WTC11 (cell line): ENCODE results near the gene RS1. TPM values are rescaled to one million over a fixed set of nuclear protein-coding genes. Genes with fewer than 3 reads are reported as not detected.

Source experiments
- ATAC-seq: fragments of 200-7000 bp; cut with Tn5 transposase; 2 replicates; pipeline ENCODE4 v1.10.0; 2021; ENCODE audit warnings: mild to moderate bottlenecking, moderate library complexity
- CTCF ChIA-PET: fragments of 300-600 bp; sonication (Branson Sonifier 250); formaldehyde crosslinking; loops from one replicate; lab custom pipeline; 2021; ENCODE audit warnings: antibody characterized with exemption; lab: Charles Lee
- POLR2A ChIA-PET: fragments of 350-600 bp; sonication (Branson Sonifier 250); formaldehyde crosslinking; loops from one replicate; lab custom pipeline; 2021; ENCODE audit warnings: antibody characterized with exemption; lab: Charles Lee
- DNase-seq: peaks from one replicate; pipeline ENCODE4 v3.0.0; 2021; ENCODE audit warnings: low spot score
- H3K27ac Mint-ChIP-seq: 2 replicates; pipeline ENCODE4 v1.8.0; 2021; ENCODE audit warnings: mixed read lengths
- H3K27me3 Mint-ChIP-seq: 2 replicates; pipeline ENCODE4 v1.8.0; 2021; ENCODE audit warnings: low read depth, mild to moderate bottlenecking, moderate library complexity, mixed read lengths
- H3K36me3 Mint-ChIP-seq: 2 replicates; pipeline ENCODE4 v1.8.0; 2021; ENCODE audit warnings: mixed read lengths
- H3K4me1 Mint-ChIP-seq: 2 replicates; pipeline ENCODE4 v1.8.0; 2022; ENCODE audit warnings: mixed read lengths
- H3K4me3 Mint-ChIP-seq: 2 replicates; pipeline ENCODE4 v1.8.0; 2021; ENCODE audit warnings: mild to moderate bottlenecking, moderate library complexity, mixed read lengths
- H3K9me3 Mint-ChIP-seq: 2 replicates; pipeline ENCODE4 v1.8.0; 2021; ENCODE audit warnings: mixed read lengths
- CBFB ChIP-seq: sonication (generic); formaldehyde crosslinking; IDR thresholded peaks from 2 replicates; pipeline ENCODE4 v1.8.1; 2022; ENCODE audit warnings: mild to moderate bottlenecking, low read depth, missing genetic modification reagents
- CREM ChIP-seq: sonication (generic); formaldehyde crosslinking; IDR thresholded peaks from 2 replicates; pipeline ENCODE4 v1.8.1; 2022; ENCODE audit warnings: mild to moderate bottlenecking, missing genetic modification reagents, moderate library complexity
- ETV6 ChIP-seq: sonication (generic); formaldehyde crosslinking; IDR thresholded peaks from 2 replicates; pipeline ENCODE4 v1.8.1; 2022; ENCODE audit warnings: mild to moderate bottlenecking, missing genetic modification reagents
- FOXJ3 ChIP-seq: sonication (generic); formaldehyde crosslinking; IDR thresholded peaks from 2 replicates; pipeline ENCODE4 v1.9.0; 2021; ENCODE audit warnings: missing genetic modification reagents, mild to moderate bottlenecking, borderline replicate concordance
- MXD4 ChIP-seq: fragments of 250-450 bp; sonication (Bioruptor Pico); IDR thresholded peaks from 2 replicates; pipeline ENCODE4 v1.8.0; 2021; ENCODE audit warnings: mild to moderate bottlenecking, moderate library complexity, borderline replicate concordance
- NR3C1 ChIP-seq: sonication (generic); formaldehyde crosslinking; conservative IDR thresholded peaks from 2 replicates; pipeline ENCODE4 v1.8.1; 2023; ENCODE audit warnings: low read depth, mild to moderate bottlenecking, missing genetic modification reagents
- PRRX2 ChIP-seq: fragments of 250-450 bp; sonication (Bioruptor Pico); IDR thresholded peaks from 2 replicates; pipeline ENCODE4 v1.8.0; 2021; ENCODE audit warnings: mild to moderate bottlenecking
- SMAD3 ChIP-seq: sonication (generic); formaldehyde crosslinking; IDR thresholded peaks from 2 replicates; pipeline ENCODE4 v1.8.0; 2022; ENCODE audit warnings: missing genetic modification reagents, mild to moderate bottlenecking, borderline replicate concordance
- SOX15 ChIP-seq: fragments of 250-450 bp; sonication (Bioruptor Pico); IDR thresholded peaks from 2 replicates; pipeline ENCODE4 v1.9.0; 2021; ENCODE audit warnings: mild to moderate bottlenecking
- SP1 ChIP-seq: sonication (generic); formaldehyde crosslinking; conservative IDR thresholded peaks from 2 replicates; pipeline ENCODE4 v1.8.1; 2022; ENCODE audit warnings: missing genetic modification reagents
- TEAD1 ChIP-seq: sonication (generic); formaldehyde crosslinking; IDR thresholded peaks from 2 replicates; pipeline ENCODE4 v1.8.0; 2022; ENCODE audit warnings: mild to moderate bottlenecking, missing genetic modification reagents
- ZNF263 ChIP-seq: sonication (generic); formaldehyde crosslinking; IDR thresholded peaks from 2 replicates; pipeline ENCODE4 v1.8.1; 2022; ENCODE audit warnings: low read depth, mild to moderate bottlenecking, moderate library complexity, missing genetic modification reagents
- ZNF396 ChIP-seq: fragments of 250-450 bp; sonication (Bioruptor Pico); IDR thresholded peaks from 2 replicates; pipeline ENCODE4 v1.8.0; 2021; ENCODE audit warnings: mild to moderate bottlenecking, moderate library complexity, borderline replicate concordance
- total RNA-seq: library from RNA; stranded (reverse); gene quantifications from 3 replicates; pipeline ENCODE4 v1.2.3, GENCODE V29; 2021
- TF ChIP-seq, protein P1 (sequence below): sonication (generic); formaldehyde crosslinking; IDR thresholded peaks from 2 replicates; pipeline ENCODE4 v1.8.1; 2022; ENCODE audit warnings: mild to moderate bottlenecking, moderate library complexity, missing genetic modification reagents
- TF ChIP-seq, protein P2 (sequence below): sonication (generic); formaldehyde crosslinking; IDR thresholded peaks from 2 replicates; pipeline ENCODE4 v1.8.1; 2023; ENCODE audit warnings: mild to moderate bottlenecking, missing genetic modification reagents, moderate library complexity
- TF ChIP-seq, protein P3 (sequence below): sonication (generic); formaldehyde crosslinking; IDR thresholded peaks from 2 replicates; pipeline ENCODE4 v1.8.0; 2022; ENCODE audit warnings: missing genetic modification reagents
- TF ChIP-seq, protein P4 (sequence below): sonication (generic); formaldehyde crosslinking; IDR thresholded peaks from 2 replicates; pipeline ENCODE4 v1.8.1; 2023; ENCODE audit warnings: mild to moderate bottlenecking, missing genetic modification reagents
- TF ChIP-seq, protein P5 (sequence below): fragments of 250-450 bp; sonication (Bioruptor Pico); IDR thresholded peaks from 2 replicates; pipeline ENCODE4 v2.1.2; 2022; ENCODE audit warnings: mild to moderate bottlenecking, moderate library complexity
- TF ChIP-seq, protein P6 (sequence below): sonication (generic); formaldehyde crosslinking; conservative IDR thresholded peaks from 2 replicates; pipeline ENCODE4 v1.8.1; 2022; ENCODE audit warnings: mild to moderate bottlenecking, missing genetic modification reagents
- TF ChIP-seq, protein P7 (sequence below): sonication (generic); formaldehyde crosslinking; IDR thresholded peaks from 2 replicates; pipeline ENCODE4 v1.8.1; 2023; ENCODE audit warnings: mild to moderate bottlenecking, missing genetic modification reagents

Gene RS1
- total RNA-seq, 1 experiment from 2014 or later, result not detected

DNA sequence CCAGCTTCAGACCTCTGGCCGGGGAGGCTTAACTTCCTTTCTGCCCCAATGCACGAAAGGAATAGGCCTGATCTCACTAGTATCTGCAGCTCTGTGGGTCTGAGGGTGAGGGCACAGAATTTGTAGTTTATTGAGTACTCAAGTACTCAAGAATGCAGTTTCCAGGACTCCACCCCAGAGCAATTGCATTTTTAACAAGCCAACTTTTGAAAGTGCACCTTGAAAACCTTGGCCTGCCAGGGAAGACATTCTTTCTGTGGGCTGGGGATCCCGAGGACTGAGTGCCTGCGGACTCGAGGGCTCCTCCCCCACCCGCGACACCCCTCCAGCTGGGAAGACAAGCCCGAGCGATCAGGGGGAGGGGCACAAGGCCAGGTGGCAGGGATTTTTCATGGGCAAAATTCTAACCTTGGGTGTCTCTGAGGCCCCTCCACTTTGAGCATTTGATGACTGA, 22.4 kb downstream of the RS1 start:
- DNase-seq, result peak; percentile 21
- no peaks in the 10 kb centered on the region for H3K9me3 Mint-ChIP-seq
- ATAC-seq, result peak; percentile 75
- POLR2A ChIA-PET, result no interaction called here
- H3K4me1 Mint-ChIP-seq, result peaks cover 19% of the 10 kb centered on the region
- CTCF ChIA-PET, result interaction anchor here (0.7 to 2.0 kb wide), 5 partner anchors 9 to 228 kb away, joined by 3 to 8 read pairs (median 4); no protein-coding TSS in a partner anchor
- H3K4me3 Mint-ChIP-seq, result peak overlapping the region; percentile 54; the same call in 1 of the 2 replicates
- no peak overlapping the region for H3K27ac Mint-ChIP-seq
- H3K27me3 Mint-ChIP-seq, result no peaks in the 10 kb centered on the region; the same call in 1 of the 2 replicates
- H3K36me3 Mint-ChIP-seq, result no peaks in the 10 kb centered on the region
- TF ChIP-seq CBFB (CRISPR knock-in tag) (no peak), MXD4 (no peak), NR3C1 (CRISPR knock-in tag) (no peak), SP1 (no peak)
- TF ChIP-seq, protein P1, sequence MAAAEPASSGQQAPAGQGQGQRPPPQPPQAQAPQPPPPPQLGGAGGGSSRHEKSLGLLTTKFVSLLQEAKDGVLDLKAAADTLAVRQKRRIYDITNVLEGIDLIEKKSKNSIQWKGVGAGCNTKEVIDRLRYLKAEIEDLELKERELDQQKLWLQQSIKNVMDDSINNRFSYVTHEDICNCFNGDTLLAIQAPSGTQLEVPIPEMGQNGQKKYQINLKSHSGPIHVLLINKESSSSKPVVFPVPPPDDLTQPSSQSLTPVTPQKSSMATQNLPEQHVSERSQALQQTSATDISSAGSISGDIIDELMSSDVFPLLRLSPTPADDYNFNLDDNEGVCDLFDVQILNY, result no peak

DNA sequence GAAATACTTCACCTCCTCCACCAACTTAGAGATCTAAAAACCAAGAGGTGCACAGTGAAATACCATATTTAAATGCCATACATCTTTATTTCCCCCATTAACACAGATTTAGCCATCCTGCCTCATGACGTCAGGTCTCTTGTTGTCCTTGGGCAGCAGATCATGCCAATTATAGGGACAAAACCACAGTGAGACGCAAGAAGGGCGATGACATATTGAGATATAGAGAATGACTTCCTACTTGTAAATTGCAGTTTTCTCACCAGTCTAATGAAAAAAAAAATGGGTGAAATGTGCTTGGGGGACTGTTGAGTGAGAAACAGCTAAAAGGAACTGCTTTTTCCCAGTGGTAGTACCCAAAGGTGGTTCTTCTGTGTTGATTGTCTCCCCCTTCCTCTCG, 24.3 kb downstream of the RS1 start:
- ChIA-PET POLR2A (no interaction called here), CTCF (no interaction called here)
- Mint-ChIP-seq H3K27me3 (no peaks in the 10 kb centered on the region; the same call in 1 of the 2 replicates), H3K27ac (no peak overlapping the region), H3K9me3 (no peaks in the 10 kb centered on the region), H3K4me3 (no peak overlapping the region), H3K36me3 (no peaks in the 10 kb centered on the region), H3K4me1 (peaks cover 19% of the 10 kb centered on the region)
- ATAC-seq (no peak), DNase-seq (no peak)
- TF ChIP-seq ZNF263 (CRISPR knock-in tag) (no peak), FOXJ3 (CRISPR knock-in tag) (no peak), SMAD3 (CRISPR knock-in tag) (no peak), CREM (CRISPR knock-in tag) (no peak)
- TF ChIP-seq, protein P2, sequence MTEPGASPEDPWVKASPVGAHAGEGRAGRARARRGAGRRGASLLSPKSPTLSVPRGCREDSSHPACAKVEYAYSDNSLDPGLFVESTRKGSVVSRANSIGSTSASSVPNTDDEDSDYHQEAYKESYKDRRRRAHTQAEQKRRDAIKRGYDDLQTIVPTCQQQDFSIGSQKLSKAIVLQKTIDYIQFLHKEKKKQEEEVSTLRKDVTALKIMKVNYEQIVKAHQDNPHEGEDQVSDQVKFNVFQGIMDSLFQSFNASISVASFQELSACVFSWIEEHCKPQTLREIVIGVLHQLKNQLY (CRISPR knock-in tag), result no peak

DNA sequence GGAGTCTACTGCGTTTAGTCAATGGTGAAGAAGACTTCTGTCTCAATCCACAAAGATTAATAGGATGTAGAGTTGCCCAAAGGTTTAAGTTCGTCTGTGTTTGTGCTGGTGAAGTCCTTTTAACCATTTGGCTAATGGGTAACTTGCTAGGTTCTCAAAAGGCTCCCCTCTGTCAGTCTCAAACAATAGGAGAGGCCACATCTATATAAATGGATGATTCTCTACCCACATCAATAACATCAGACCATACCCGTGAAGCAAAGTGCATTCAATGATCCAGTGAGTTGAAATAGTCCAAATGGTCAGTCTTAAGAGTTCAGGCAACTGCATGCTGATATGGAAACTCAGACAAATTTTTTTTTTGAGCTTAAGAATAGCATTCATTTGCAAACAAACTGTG, 28.1 kb downstream of the RS1 start:
- ATAC-seq, result no peak
- H3K4me3 Mint-ChIP-seq, result no peak overlapping the region
- ChIA-PET CTCF (no interaction called here), POLR2A (no interaction called here)
- H3K27ac Mint-ChIP-seq, result no peak overlapping the region
- no peaks in the 10 kb centered on the region; the same call in 1 of the 2 replicates for H3K27me3 Mint-ChIP-seq
- H3K4me1 Mint-ChIP-seq, result peaks cover 15% of the 10 kb centered on the region
- TF ChIP-seq, protein P3, sequence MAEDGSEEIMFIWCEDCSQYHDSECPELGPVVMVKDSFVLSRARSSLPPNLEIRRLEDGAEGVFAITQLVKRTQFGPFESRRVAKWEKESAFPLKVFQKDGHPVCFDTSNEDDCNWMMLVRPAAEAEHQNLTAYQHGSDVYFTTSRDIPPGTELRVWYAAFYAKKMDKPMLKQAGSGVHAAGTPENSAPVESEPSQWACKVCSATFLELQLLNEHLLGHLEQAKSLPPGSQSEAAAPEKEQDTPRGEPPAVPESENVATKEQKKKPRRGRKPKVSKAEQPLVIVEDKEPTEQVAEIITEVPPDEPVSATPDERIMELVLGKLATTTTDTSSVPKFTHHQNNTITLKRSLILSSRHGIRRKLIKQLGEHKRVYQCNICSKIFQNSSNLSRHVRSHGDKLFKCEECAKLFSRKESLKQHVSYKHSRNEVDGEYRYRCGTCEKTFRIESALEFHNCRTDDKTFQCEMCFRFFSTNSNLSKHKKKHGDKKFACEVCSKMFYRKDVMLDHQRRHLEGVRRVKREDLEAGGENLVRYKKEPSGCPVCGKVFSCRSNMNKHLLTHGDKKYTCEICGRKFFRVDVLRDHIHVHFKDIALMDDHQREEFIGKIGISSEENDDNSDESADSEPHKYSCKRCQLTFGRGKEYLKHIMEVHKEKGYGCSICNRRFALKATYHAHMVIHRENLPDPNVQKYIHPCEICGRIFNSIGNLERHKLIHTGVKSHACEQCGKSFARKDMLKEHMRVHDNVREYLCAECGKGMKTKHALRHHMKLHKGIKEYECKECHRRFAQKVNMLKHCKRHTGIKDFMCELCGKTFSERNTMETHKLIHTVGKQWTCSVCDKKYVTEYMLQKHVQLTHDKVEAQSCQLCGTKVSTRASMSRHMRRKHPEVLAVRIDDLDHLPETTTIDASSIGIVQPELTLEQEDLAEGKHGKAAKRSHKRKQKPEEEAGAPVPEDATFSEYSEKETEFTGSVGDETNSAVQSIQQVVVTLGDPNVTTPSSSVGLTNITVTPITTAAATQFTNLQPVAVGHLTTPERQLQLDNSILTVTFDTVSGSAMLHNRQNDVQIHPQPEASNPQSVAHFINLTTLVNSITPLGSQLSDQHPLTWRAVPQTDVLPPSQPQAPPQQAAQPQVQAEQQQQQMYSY (CRISPR knock-in tag), result no peak
- TF ChIP-seq SOX15 (CRISPR knock-in tag) (no peak), ZNF396 (CRISPR knock-in tag) (no peak), MXD4 (no peak)
- TF ChIP-seq, all 79 proteins: peak for 0
- H3K9me3 Mint-ChIP-seq, result no peaks in the 10 kb centered on the region
- H3K36me3 Mint-ChIP-seq, result no peaks in the 10 kb centered on the region
- no peak for DNase-seq

DNA sequence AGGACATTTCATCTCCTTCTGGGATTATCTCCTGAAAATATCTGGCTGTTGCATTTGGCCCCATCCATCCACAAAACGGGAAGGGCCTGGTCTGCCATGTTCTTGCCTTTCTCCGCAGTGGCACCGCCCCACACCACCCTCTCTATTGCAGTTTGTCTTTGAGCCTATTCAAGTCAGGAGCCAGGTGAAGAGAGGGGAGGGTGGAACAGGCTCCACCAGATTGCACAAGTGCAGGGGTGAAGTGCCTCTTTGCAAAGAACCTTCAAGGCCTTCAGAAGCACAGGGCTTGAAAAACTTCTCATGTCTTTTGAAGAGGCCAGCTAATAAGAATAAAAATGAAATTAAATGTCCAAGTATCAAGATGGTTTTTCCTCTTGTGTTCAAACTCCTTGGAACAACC, 28.7 kb downstream of the RS1 start:
- H3K4me3 Mint-ChIP-seq, result no peak overlapping the region
- DNase-seq (no peak), ATAC-seq (no peak)
- no peak overlapping the region for H3K27ac Mint-ChIP-seq
- POLR2A ChIA-PET, result no interaction called here
- H3K27me3 Mint-ChIP-seq, result no peaks in the 10 kb centered on the region; the same call in 1 of the 2 replicates
- CTCF ChIA-PET, result no interaction called here
- peaks cover 15% of the 10 kb centered on the region for H3K4me1 Mint-ChIP-seq
- H3K9me3 Mint-ChIP-seq, result no peaks in the 10 kb centered on the region
- no peaks in the 10 kb centered on the region for H3K36me3 Mint-ChIP-seq
- TF ChIP-seq ETV6 (CRISPR knock-in tag), result no peak
- TF ChIP-seq SP1, result no peak
- TF ChIP-seq, protein P4, sequence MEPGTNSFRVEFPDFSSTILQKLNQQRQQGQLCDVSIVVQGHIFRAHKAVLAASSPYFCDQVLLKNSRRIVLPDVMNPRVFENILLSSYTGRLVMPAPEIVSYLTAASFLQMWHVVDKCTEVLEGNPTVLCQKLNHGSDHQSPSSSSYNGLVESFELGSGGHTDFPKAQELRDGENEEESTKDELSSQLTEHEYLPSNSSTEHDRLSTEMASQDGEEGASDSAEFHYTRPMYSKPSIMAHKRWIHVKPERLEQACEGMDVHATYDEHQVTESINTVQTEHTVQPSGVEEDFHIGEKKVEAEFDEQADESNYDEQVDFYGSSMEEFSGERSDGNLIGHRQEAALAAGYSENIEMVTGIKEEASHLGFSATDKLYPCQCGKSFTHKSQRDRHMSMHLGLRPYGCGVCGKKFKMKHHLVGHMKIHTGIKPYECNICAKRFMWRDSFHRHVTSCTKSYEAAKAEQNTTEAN, result no peak
- TF ChIP-seq TEAD1, result no peak
- TF ChIP-seq, protein P5, sequence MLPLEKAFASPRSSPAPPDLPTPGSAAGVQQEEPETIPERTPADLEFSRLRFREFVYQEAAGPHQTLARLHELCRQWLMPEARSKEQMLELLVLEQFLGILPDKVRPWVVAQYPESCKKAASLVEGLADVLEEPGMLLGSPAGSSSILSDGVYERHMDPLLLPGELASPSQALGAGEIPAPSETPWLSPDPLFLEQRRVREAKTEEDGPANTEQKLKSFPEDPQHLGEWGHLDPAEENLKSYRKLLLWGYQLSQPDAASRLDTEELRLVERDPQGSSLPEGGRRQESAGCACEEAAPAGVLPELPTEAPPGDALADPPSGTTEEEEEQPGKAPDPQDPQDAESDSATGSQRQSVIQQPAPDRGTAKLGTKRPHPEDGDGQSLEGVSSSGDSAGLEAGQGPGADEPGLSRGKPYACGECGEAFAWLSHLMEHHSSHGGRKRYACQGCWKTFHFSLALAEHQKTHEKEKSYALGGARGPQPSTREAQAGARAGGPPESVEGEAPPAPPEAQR, result no peak
- TF ChIP-seq, protein P6, sequence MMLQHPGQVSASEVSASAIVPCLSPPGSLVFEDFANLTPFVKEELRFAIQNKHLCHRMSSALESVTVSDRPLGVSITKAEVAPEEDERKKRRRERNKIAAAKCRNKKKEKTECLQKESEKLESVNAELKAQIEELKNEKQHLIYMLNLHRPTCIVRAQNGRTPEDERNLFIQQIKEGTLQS, result no peak
- no peak for TF ChIP-seq PRRX2 (CRISPR knock-in tag)
- TF ChIP-seq, protein P7, sequence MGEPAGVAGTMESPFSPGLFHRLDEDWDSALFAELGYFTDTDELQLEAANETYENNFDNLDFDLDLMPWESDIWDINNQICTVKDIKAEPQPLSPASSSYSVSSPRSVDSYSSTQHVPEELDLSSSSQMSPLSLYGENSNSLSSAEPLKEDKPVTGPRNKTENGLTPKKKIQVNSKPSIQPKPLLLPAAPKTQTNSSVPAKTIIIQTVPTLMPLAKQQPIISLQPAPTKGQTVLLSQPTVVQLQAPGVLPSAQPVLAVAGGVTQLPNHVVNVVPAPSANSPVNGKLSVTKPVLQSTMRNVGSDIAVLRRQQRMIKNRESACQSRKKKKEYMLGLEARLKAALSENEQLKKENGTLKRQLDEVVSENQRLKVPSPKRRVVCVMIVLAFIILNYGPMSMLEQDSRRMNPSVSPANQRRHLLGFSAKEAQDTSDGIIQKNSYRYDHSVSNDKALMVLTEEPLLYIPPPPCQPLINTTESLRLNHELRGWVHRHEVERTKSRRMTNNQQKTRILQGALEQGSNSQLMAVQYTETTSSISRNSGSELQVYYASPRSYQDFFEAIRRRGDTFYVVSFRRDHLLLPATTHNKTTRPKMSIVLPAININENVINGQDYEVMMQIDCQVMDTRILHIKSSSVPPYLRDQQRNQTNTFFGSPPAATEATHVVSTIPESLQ (CRISPR knock-in tag), result no peak
